CD4-positive, CD25-positive, alpha-beta regulatory T cell (primary cell): ENCODE data around the gene KCNQ2. TPM values are rescaled to one million over a fixed set of nuclear protein-coding genes. Genes with fewer than 3 reads are reported as not detected.

ENCODE experiments used
- ATAC-seq, 2 donors: fragments of 150-1000 bp; cut with Tn5 transposase; one replicate each; pipeline ENCODE4 v1.10.0; 2021; ENCODE audit warnings: low read depth in 2 of 2, moderate number of reproducible peaks in 2 of 2, moderate library complexity in 1 of 2
- DNase-seq, 3 donors: peaks; one replicate each; pipeline versions ENCODE4 v3.0.0 to v3.0.0-alpha.2; 2012 to 2022; ENCODE audit warnings: mixed read lengths in 1 of 3
- H3K27ac ChIP-seq: one replicate; pipeline ENCODE4 v1.7.0; 2013; ENCODE audit warnings: mild to moderate bottlenecking, low read length; ENCODE audit not compliant: insufficient read depth, poor library complexity, severe bottlenecking
- H3K27me3 ChIP-seq: one replicate; pipeline ENCODE4 v1.7.0; 2013; ENCODE audit warnings: low read length; ENCODE audit not compliant: control insufficient read depth, insufficient read depth
- H3K36me3 ChIP-seq: one replicate; pipeline ENCODE4 v1.7.0; 2013; ENCODE audit warnings: mild to moderate bottlenecking, low read length, moderate library complexity; ENCODE audit not compliant: control insufficient read depth, insufficient read depth
- H3K4me1 ChIP-seq: 2 replicates; pipeline ENCODE4 v1.7.0; 2013; ENCODE audit warnings: mild to moderate bottlenecking, low read length; ENCODE audit not compliant: insufficient read depth, control insufficient read depth, poor library complexity, severe bottlenecking
- H3K4me3 ChIP-seq: one replicate; pipeline ENCODE4 v1.7.0; 2013; ENCODE audit warnings: low read depth, mild to moderate bottlenecking, low read length, moderate library complexity
- H3K9me3 ChIP-seq, 2 experiments: 1 replicate in 1 of 2; 2 replicates in 1 of 2; pipeline ENCODE4 v1.7.0; 2013; ENCODE audit warnings: low read length in 2 of 2, mild to moderate bottlenecking in 1 of 2, moderate library complexity in 1 of 2; ENCODE audit not compliant: control insufficient read depth in 2 of 2
- H3K27ac Mint-ChIP-seq, 3 donors: one replicate each; pipeline ENCODE4 v1.8.0; 2020 to 2022; ENCODE audit warnings: mild to moderate bottlenecking in 3 of 3, mixed read lengths in 3 of 3, moderate library complexity in 2 of 3
- H3K27me3 Mint-ChIP-seq: one replicate; pipeline ENCODE4 v1.8.0; 2022; ENCODE audit warnings: mild to moderate bottlenecking, mixed read lengths
- H3K36me3 Mint-ChIP-seq: one replicate; pipeline ENCODE4 v1.8.0; 2020; ENCODE audit warnings: mixed read lengths
- H3K4me1 Mint-ChIP-seq, 4 donors: one replicate each; pipeline ENCODE4 v1.8.0; 2020 to 2022; ENCODE audit warnings: mixed read lengths in 4 of 4, mild to moderate bottlenecking in 1 of 4
- H3K4me3 Mint-ChIP-seq, 4 donors: one replicate each; pipeline ENCODE4 v1.8.0; 2020 to 2022; ENCODE audit warnings: mild to moderate bottlenecking in 4 of 4, mixed read lengths in 4 of 4, moderate library complexity in 3 of 4
- H3K9me3 Mint-ChIP-seq, 7 donors: one replicate each; pipeline ENCODE4 v1.8.0; 2020 to 2022; ENCODE audit warnings: mixed read lengths in 7 of 7, mild to moderate bottlenecking in 3 of 7, moderate library complexity in 2 of 7
- polyA plus RNA-seq, 4 donors: library from polyadenylated mRNA; unstranded; fragments of 300-500 nt; fragmentation: Illumina TruSeq; gene quantifications; one replicate each; pipeline ENCODE4 v1.2.3, GENCODE V29; 2021
- total RNA-seq: library from RNA; stranded (reverse); gene quantifications from one replicate; pipeline ENCODE4 v1.2.3, GENCODE V29; 2022

Gene KCNQ2
- total and polyA plus RNA-seq, 5 donors from 2014 or later, result 0.77 to 1.1 (median 0.89) TPM; not detected in 2

DNA sequence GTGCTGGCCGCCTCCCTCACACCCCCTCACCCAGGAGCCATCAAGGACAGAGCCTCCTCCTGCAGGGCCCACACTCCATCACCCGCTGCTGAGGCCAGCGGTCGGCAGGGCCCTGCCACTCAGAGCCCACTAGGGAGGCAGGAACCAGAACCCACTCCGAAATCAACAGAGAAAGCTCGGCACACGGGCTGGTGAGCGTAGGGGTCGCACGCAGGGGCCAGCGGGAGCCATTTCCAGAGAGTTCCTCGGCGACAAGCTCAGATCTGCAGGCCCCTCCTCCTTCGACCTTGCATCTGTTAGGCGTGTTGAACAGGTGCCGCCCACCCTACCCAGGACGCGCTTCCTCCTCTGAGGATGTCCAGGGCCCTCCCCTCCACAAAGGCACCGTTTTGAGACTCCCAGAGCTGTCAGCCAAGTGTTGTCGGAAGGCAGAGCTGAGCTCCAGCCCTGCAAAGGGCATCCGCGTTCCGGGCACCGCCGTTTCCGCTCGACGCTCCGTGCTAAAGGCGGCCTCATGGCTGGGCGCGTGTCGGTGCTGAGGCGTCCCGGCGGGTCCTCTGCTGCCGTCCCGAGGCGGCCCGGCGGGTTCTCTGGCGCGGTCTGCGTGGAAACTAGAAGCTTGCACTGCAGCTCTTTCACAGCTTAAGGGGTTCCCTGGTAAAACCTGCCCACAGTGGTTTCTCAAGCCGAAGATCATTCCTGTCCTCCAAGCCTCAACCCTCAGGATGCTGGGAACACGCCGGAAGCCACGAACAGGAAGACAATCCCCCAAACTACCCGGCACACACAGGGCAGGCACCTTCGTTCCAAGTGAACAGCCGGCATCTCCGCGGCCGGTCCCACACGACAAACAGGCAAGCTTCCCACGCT lies 6.8 kb downstream of the KCNQ2 start:
- no peaks in the 10 kb centered on the region for H3K36me3 Mint-ChIP-seq
- H3K9me3 Mint-ChIP-seq, result no peaks in the 10 kb centered on the region
- ATAC-seq (no peak), DNase-seq (no peak)
- no peak overlapping the region for H3K27ac ChIP-seq
- H3K27ac Mint-ChIP-seq, result peak overlapping the region in 1 of 3 donors; percentile 83
- H3K27me3 Mint-ChIP-seq, result peaks cover 34% of the 10 kb centered on the region
- H3K9me3 ChIP-seq, result no peaks in the 10 kb centered on the region
- H3K4me3 Mint-ChIP-seq, result no peak overlapping the region
- H3K4me1 Mint-ChIP-seq, result no peaks in the 10 kb centered on the region
- no peaks in the 10 kb centered on the region for H3K4me1 ChIP-seq
- H3K36me3 ChIP-seq, result no peaks in the 10 kb centered on the region
- no peaks in the 10 kb centered on the region for H3K27me3 ChIP-seq
- H3K4me3 ChIP-seq, result no peak overlapping the region

DNA sequence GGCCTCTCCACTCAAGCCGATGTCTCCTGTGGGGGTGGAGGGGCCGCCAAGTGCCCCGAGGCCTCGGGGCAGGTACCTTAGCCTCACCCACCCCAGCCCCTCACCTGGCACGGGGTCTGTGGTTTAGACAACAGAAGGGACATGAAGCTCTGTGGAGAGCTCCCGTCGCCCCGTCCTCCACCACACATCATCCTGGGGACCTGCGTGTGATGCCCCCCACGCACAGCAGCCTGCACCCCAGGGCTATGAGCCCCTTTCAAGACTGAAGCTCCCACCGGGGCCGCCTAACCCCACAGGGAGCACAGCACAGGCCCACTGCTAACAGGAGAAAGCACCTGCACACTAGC lies 8.2 kb downstream of the KCNQ2 start:
- H3K27ac Mint-ChIP-seq, result no peak overlapping the region
- Histone ChIP-seq H3K4me1 (no peaks in the 10 kb centered on the region), H3K36me3 (no peaks in the 10 kb centered on the region), H3K27me3 (no peaks in the 10 kb centered on the region), H3K4me3 (no peak overlapping the region), H3K27ac (no peak overlapping the region), H3K9me3 (no peaks in the 10 kb centered on the region)
- no peaks in the 10 kb centered on the region for H3K4me1 Mint-ChIP-seq
- H3K4me3 Mint-ChIP-seq, result no peak overlapping the region
- ATAC-seq (no peak), DNase-seq (no peak)
- H3K36me3 Mint-ChIP-seq, result no peaks in the 10 kb centered on the region
- H3K27me3 Mint-ChIP-seq, result peaks cover 28% of the 10 kb centered on the region
- H3K9me3 Mint-ChIP-seq, result no peaks in the 10 kb centered on the region

DNA sequence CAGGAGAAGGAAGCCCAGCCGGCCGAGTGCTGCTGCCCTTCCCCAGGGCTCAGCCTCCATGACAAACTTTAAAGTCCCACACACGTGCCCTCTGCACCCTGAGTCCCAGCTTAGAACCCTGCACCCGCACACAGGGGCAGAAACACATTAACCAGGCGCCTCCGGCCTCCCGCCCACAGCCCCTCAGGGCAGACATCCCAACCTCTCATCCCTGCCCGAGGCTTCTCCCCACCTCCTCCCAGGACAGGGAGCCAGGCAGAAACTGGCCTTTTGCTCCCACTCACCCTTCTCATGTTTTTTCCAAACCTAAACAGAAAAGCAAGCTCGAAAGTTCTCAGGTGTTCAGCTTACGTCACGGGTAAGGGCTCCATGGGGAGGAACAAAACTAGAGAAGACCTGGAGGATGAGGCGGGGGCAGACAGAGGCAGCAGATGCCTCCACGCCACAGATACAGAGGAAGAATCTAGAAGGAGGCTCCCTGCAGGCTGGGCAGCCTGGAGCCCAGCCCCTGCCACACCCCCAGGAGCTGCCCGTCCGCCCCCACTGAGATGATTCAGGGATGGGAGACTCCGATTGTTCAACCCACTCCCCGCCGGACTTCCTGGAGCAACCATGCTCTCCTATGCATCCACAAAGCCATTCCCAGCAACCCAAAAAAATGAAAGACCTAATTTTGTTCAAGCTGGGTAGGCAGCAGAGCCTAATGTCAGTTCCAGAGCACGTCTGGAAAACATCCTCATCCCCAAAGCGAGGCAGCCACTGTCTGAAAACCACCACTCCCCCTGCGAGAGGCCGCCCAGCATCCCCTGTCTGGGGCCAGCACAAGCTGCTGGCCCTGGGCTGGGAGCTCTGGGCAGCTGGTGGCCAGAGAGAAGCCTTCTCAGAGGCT lies 8.8 kb downstream of the KCNQ2 start:
- Histone ChIP-seq H3K9me3 (no peaks in the 10 kb centered on the region), H3K27me3 (no peaks in the 10 kb centered on the region), H3K4me3 (no peak overlapping the region), H3K36me3 (no peaks in the 10 kb centered on the region), H3K4me1 (no peaks in the 10 kb centered on the region), H3K27ac (no peak overlapping the region)
- ATAC-seq, result no peak
- Mint-ChIP-seq H3K4me1 (no peaks in the 10 kb centered on the region), H3K27me3 (peaks cover 28% of the 10 kb centered on the region), H3K36me3 (no peaks in the 10 kb centered on the region), H3K27ac (no peak overlapping the region), H3K9me3 (peaks cover 0 to 2% (median 0%) of the 10 kb centered on the region in 7 donors), H3K4me3 (no peak overlapping the region)
- no peak for DNase-seq

- ATAC-seq, result no peak
- Mint-ChIP-seq H3K27ac (no peak overlapping the region), H3K27me3 (peaks cover 22% of the 10 kb centered on the region)
Observed at GRCh38 chr20:63462244-63462643, 10.2 kb downstream of the KCNQ2 start.

GRCh38 chr20:63461104-63461763 lies 11.2 kb downstream of the KCNQ2 start:
- Histone ChIP-seq H3K27ac (no peak overlapping the region), H3K4me3 (no peak overlapping the region), H3K36me3 (no peaks in the 10 kb centered on the region), H3K27me3 (no peaks in the 10 kb centered on the region), H3K9me3 (no peaks in the 10 kb centered on the region), H3K4me1 (peaks cover 5% of the 10 kb centered on the region)
- H3K27ac Mint-ChIP-seq, result no peak overlapping the region
- no peaks in the 10 kb centered on the region for H3K4me1 Mint-ChIP-seq
- ATAC-seq (no peak), DNase-seq (no peak)
- H3K27me3 Mint-ChIP-seq, result peaks cover 20% of the 10 kb centered on the region
- H3K36me3 Mint-ChIP-seq, result no peaks in the 10 kb centered on the region
- H3K9me3 Mint-ChIP-seq, result peaks cover 0 to 2% (median 0%) of the 10 kb centered on the region in 7 donors
- H3K4me3 Mint-ChIP-seq, result no peak overlapping the region

More at GRCh38 chr20:63462244-63462643, 10.2 kb downstream of the KCNQ2 start:
- H3K9me3 Mint-ChIP-seq, result peaks cover 0 to 2% (median 0%) of the 10 kb centered on the region in 7 donors
- no peak overlapping the region for H3K27ac ChIP-seq
- no peaks in the 10 kb centered on the region for H3K4me1 Mint-ChIP-seq
- no peaks in the 10 kb centered on the region for H3K36me3 Mint-ChIP-seq
- DNase-seq, result no peak
- H3K36me3 ChIP-seq, result no peaks in the 10 kb centered on the region
- H3K27me3 ChIP-seq, result no peaks in the 10 kb centered on the region
- no peaks in the 10 kb centered on the region for H3K9me3 ChIP-seq
- H3K4me1 ChIP-seq, result peaks cover 5% of the 10 kb centered on the region
- H3K4me3 Mint-ChIP-seq, result no peak overlapping the region
- no peak overlapping the region for H3K4me3 ChIP-seq

DNA sequence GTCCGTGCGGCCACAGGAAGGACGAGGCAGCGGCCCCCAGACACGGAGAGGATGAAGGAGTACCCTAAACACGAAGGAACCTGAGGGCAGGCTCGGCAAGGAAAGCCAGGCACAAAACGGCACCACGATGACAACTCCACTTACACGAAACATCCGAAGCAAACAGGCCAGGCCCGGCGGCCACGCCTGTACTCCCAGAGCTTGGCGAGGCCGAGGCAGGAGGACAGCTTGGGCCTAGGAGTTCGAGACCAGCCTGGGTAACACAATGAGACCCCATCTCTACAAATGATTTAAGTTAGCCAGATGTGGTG lies 13.4 kb downstream of the KCNQ2 start:
- peaks cover 0 to 2% (median 0%) of the 10 kb centered on the region in 4 donors for H3K4me1 Mint-ChIP-seq
- H3K4me3 ChIP-seq, result no peak overlapping the region
- peak overlapping the region in 1 of 4 donors; percentile 2 for H3K4me3 Mint-ChIP-seq
- H3K4me1 ChIP-seq, result peaks cover 9% of the 10 kb centered on the region
- H3K9me3 Mint-ChIP-seq, result peaks cover 0 to 2% (median 0%) of the 10 kb centered on the region in 7 donors
- no peak overlapping the region for H3K27ac Mint-ChIP-seq
- ATAC-seq (no peak), DNase-seq (no peak)
- H3K27ac ChIP-seq, result no peak overlapping the region
- H3K27me3 ChIP-seq, result no peaks in the 10 kb centered on the region
- no peaks in the 10 kb centered on the region for H3K36me3 Mint-ChIP-seq
- no peaks in the 10 kb centered on the region for H3K9me3 ChIP-seq
- no peaks in the 10 kb centered on the region for H3K36me3 ChIP-seq
- H3K27me3 Mint-ChIP-seq, result peaks cover 16% of the 10 kb centered on the region

GRCh38 chr20:63458170-63459069 lies 14.0 kb downstream of the KCNQ2 start:
- Mint-ChIP-seq H3K27ac (no peak overlapping the region), H3K4me3 (peak overlapping the region in 1 of 4 donors; percentile 2), H3K27me3 (peaks cover 15% of the 10 kb centered on the region), H3K4me1 (peaks cover 0 to 3% (median 0%) of the 10 kb centered on the region in 4 donors), H3K9me3 (peaks cover 0 to 2% (median 0%) of the 10 kb centered on the region in 7 donors), H3K36me3 (no peaks in the 10 kb centered on the region)
- Histone ChIP-seq H3K27me3 (no peaks in the 10 kb centered on the region), H3K27ac (no peak overlapping the region), H3K4me1 (peaks cover 12% of the 10 kb centered on the region), H3K36me3 (no peaks in the 10 kb centered on the region), H3K4me3 (no peak overlapping the region), H3K9me3 (no peaks in the 10 kb centered on the region)
- DNase-seq (no peak), ATAC-seq (no peak)
